GM18502 (cell line): ENCODE data around the gene DLAT.
"Not testable (repeated sequence)": the region's sequence is repeated elsewhere in the genome, so short reads cannot be mapped to it uniquely, and the experiment has no call there.

Experiments used
- ATAC-seq: cut with Tn5 transposase; IDR thresholded peaks from one replicate; pipeline ENCODE4 v1.9.1; 2021; ENCODE audit warnings: mild to moderate bottlenecking; ENCODE audit not compliant: unreplicated experiment, poor library complexity

DLAT gene

DNA sequence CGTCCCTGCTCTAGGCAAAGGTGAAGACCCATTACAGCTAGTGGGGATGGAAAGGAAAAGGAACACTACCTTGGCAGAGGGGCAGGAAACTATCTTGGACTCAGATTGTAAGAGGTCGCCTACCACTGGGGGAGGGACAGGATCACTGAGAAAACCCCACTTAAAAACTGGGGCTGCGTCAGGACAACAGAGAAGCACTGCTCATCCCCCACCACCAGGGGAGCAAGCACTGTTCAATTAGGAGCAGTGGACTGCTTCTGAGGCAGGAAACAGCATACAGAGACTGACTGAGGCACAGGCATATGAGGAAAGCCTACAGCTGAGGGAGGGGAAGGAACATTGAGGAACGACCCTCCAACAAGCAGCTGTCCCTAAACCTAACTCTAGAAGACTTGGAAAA is 20.8 kb upstream of the DLAT start:
- peak; percentile 96 for ATAC-seq

- ATAC-seq = no peak
These were observed 19.6 kb upstream of the DLAT start for GRCh38 chr11:112005422-112006094.

DNA sequence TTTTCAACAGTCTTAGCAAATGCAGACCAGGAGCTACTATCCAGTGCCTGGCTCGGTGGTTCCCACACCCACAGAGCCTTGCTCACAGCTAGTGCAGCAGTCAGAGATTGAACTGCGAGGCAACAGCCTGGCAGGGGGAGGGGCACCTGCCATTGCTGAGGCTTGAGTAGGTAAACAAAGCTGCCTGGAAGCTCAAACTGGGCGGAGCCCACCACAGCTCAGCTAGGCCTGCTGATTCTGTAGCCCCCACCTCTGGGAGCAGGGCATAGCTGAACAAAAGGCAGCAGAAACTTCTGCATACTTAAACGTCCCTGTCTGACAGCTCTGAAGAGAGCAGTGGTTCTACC is 19.1 kb upstream of the DLAT start:
- ATAC-seq = not testable (repeated sequence)

DNA sequence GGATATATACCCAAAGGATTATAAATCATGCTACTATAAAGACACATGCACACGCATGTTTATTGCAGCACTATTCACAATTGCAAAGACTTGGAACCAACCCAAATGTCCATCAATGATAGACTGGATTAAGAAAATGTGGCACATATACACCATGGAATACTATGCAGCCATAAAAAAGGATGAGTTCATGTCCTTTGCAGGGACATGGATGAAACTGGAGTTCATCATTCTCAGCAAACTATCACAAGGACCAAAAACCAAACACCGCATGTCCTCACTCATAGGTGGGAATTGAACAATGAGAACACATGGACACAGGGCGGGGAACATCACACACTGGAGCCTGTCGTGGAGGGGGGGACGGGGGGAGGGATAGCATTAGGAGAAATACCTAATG is 13.8 kb upstream of the DLAT start:
- not testable (repeated sequence) for ATAC-seq

- ATAC-seq = no peak
These were observed 12.3 kb upstream of the DLAT start for GRCh38 chr11:112012874-112013273.

- no peak for ATAC-seq
These were observed 11.6 kb upstream of the DLAT start for GRCh38 chr11:112013497-112014164.

DNA sequence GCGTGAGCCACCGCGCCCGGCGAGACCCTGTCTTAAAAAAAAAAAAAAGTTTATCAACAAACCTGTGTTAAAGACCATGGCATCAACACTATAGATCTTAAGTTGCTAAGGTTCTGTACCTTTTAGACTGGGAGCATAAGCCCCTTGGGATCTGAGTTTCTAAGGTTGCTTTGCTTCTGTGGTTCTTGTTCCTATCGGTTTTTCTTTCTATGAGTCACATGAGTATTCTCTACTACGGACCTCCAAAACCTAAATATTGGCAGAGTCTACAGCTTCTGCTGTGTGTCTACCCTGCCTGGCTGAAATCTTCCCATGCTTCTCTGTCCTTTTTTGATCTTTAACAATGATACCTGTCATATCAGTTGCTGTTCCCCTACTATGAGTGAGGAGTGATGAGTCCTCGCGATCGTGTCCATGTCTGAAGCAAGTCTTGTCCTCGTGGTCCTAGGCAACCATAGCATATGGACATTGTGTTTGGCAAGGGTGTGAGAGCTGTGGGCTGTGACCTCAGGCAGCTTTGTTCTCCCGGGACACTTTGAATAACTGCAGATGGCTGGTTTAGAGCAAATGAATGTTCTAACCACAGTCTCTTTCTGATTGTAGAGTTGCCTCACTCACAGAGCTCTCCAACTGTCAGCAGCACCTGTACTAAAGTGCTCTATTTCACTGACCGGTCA is 9.0 kb upstream of the DLAT start:
- ATAC-seq = peak; percentile 83

- peak; percentile 57 for ATAC-seq
These were observed 8.3 kb upstream of the DLAT start for GRCh38 chr11:112016765-112017376.

- no peak for ATAC-seq
These were observed 7.7 kb upstream of the DLAT start for GRCh38 chr11:112017538-112017937.

GRCh38 chr11:112019066-112019465 is 6.1 kb upstream of the DLAT start:
- no peak for ATAC-seq

GRCh38 chr11:112023104-112023503 is 2.1 kb upstream of the DLAT start:
- no peak for ATAC-seq

DNA sequence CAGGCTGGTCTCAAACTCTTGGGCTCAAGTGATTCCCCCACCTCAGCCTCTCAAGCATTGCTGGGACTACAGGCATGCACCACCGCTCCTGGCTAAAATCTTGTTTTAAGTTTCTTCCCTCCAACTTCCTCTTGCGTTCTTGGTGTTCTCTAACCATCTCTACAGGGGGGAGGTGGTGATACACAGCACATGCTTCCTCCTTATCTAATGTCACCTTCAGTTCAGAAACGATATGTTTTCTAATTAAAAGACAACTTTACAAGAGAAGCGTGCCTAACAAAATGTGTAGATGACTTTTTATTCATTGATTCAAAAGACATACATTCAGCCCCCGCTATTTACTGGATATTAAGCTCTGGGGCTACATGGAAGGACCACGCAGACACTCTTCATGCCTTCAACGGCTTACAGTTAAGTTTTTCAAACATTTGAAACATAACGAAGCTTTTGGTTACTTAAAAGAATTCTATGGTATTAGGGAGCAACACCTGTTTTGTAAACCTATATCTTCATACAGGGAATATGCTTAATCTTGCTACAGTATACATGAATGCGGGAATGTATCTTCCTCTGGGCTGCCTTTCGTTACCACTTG is 933 bp upstream of the DLAT start:
- peak; percentile 42 for ATAC-seq

- ATAC-seq = no peak
These were observed 499 bp downstream of the DLAT start for GRCh38 chr11:112025707-112026106.

DNA sequence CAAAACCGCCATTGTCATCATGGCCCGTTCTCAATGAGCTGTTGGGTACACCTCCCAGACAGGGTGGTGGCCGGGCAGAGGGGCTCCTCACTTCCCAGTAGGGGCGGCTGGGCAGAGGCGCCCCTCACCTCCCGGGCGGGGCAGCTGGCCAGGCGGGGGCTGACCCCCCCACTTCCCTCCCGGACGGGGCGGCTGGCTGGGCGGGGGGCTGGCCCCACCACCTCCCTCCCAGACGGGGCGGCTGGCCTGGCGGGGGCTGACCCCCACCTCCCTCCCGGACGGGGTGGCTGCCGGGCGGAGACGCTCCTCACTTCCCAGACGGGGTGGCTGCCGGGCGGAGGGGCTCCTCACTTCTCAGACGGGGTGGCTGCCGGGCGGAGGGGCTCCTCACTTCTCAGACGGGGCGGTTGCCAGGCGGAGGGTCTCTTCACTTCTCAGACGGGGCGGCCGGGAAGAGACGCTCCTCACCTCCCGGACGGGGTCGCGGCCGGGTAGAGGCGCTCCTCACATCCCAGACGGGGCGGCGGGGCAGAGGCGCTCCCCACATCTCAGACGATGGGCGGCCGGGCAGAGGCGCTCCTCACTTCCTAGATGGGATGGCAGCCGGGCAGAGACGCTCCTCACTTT is 1.7 kb downstream of the DLAT start:
- ATAC-seq = not testable (repeated sequence)

GRCh38 chr11:112029460-112029859 is 4.3 kb downstream of the DLAT start:
- no peak for ATAC-seq

GRCh38 chr11:112033902-112034301 is 8.7 kb downstream of the DLAT start:
- no peak for ATAC-seq

GRCh38 chr11:112037527-112037926 is 12.3 kb downstream of the DLAT start:
- no peak for ATAC-seq

DNA sequence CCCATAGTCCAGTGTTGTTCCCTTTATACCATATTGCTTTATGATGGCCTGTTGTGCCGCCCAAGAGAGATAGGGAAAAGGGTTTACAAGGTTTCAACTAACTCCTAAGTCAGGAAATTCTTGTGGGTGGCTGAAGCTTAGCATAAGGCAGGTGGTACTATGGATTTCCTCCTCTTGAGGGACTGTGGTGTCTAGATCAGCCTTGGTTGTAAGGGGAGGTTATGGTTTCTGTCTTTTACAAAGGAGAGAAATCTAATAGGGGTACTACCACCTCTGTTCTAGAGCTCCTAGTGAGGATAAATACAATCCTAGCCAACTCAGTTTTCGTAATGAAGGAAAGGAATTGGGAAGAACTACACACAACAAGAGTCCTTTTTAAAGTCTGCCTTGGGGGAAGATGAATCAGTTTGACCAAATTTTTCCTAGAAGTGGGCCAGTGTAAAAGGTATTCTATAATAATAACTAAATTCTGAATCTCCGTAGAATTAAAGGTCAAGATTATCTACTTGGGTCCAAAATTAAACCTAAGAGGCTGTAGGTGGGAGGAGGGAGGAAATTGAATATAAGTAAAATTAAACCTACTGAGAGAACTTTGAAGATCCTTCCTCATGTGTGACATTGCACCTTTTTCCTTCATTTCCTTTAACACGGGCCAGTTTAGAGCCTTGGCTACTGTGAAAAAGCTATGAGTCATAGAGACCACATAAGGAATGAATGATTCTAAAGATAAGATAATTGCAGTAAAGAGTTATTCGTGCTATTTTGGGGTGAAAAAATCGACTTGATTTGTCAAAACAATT is 17.2 kb downstream of the DLAT start:
- ATAC-seq = no peak

DNA sequence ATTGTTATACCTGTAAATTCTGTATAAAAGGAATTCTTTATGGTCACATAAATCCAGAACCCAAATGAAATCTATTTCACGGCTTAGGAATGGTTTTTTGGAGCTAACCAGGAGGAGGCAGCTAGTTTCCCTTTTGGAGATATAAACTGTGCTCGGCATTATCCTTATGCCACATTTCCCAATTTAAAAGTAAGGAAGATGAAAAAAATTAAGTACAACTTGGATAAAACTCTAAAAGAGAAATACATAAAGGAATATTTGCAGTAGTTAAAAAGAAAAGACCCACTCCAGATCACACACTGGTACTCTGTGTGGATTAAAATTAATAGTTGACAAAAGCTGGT is 17.7 kb downstream of the DLAT start:
- ATAC-seq = no peak

- no peak for ATAC-seq
These were observed 19.8 kb downstream of the DLAT start for GRCh38 chr11:112044961-112045360.
